NCI-H2196 (cell line): ENCODE measurements around the gene PRKCB.

Experiments used
- DNase-seq: peaks from one replicate; lab custom pipeline; 2025; ENCODE audit not compliant: unreplicated experiment; lab: John Stamatoyannopoulos, UW

The PRKCB gene

GRCh38 chr16:23836078-23836403, 258 bp downstream of the PRKCB start:
- DNase-seq: no peak

- DNase-seq: no peak
Observed at GRCh38 chr16:23836404-23837311, 875 bp downstream of the PRKCB start.

GRCh38 chr16:23837553-23838308, 1.9 kb downstream of the PRKCB start:
- DNase-seq: no peak

GRCh38 chr16:23838485-23839142, 2.8 kb downstream of the PRKCB start:
- DNase-seq: no peak

GRCh38 chr16:23840310-23840709, 4.5 kb downstream of the PRKCB start:
- DNase-seq: no peak

- DNase-seq: no peak
Observed at GRCh38 chr16:23842137-23842600, 6.4 kb downstream of the PRKCB start.

DNA sequence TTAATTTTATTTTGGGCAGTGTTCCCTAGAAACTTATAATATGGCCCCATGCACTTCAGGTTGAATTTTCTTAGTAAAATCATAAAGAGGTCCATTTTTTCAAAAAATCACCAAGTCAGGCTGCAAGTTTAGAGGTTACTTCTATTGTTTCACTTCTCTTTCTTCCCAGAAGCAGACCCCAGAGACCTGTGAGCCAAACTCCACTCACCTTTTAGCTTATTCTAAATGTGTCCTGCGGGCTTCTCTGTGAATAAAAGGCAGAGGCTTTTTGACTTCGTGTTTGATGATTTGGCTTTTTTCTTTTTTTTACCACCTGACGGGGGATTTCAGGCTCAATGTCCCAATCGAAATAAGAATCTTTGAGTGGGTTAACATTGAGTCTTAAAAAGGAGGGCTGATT, 7.4 kb downstream of the PRKCB start:
- DNase-seq: no peak

DNA sequence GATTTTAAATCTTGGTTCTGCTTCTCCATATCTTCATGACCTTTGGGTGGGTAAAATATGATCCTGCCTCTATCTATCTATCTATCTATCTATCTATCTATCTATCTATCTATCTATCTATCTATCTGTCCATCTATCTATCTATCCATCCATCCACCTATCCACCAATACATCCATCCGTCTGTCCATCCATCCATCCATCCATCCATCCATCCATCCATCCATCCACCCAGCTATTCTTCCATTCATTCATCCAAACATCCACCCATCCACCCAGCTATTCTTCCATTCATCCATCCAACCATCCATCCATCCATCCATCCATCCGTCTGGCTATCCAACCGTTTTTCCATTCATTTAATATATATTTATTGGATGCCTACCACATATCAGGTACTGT, 11.5 kb downstream of the PRKCB start:
- DNase-seq: no peak

DNA sequence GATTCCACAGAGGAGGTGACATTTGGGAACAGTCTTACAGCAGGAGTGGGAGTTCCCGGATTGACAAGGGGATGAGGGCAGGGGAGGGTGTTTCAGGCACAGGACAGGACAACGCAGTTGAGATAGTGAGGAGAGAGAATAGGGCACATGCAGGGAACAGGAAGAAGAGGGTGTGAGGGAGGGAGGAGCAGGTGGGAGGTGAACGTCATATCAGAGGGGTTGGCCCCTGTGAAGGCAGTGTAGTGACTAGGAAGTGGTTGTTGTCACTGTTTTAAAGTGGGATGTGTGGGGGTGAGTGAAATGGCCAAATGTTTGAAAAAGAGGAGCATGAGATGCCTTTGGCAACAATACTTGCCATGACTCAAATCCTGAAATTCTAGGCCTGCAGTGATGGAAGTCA, 12.2 kb downstream of the PRKCB start:
- no peak for DNase-seq

DNA sequence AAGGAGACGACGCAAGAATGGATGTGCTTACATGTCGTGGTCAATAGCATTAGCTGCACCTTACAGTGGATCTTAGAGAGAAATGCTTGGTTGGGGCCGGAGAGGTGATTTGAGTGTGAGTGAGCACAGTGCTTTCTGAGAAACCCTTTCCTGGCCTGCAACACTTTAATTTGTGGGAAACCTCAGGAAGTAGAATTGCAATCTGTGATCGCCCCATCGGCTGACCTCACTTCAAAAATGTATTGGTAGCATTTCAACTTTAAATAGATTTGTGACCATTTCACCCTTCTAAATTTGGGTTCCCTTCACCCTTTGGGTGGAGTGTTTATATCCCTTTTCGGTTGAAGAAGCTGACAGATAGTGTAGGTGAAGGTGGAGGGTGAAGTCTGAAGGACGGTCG, 13.2 kb downstream of the PRKCB start:
- DNase-seq: no peak

- no peak for DNase-seq
Observed at GRCh38 chr16:23852794-23853562, 17.2 kb downstream of the PRKCB start.

DNA sequence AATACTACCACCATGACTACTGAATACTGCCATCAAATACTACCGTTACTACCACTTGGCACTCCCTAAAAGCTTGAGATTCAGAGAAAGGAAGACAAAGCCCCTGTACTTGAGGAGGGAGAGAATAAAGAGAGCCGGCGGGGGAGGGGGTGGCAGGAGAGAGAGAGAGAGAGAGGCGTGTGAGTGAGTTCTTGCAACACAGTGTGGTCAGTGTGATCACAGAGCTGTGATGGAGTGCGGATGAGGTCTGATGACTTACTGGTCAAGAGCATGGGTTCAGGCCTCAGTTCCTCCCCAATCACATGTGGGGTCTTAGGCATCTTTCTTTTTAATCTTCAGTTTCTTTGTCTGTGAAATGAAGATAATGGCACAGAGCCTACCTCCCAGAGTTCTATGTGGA, 19.2 kb downstream of the PRKCB start:
- no peak for DNase-seq

GRCh38 chr16:23856251-23856709, 20.5 kb downstream of the PRKCB start:
- DNase-seq: no peak

- no peak for DNase-seq
Observed at GRCh38 chr16:23857256-23857880, 21.6 kb downstream of the PRKCB start.

DNA sequence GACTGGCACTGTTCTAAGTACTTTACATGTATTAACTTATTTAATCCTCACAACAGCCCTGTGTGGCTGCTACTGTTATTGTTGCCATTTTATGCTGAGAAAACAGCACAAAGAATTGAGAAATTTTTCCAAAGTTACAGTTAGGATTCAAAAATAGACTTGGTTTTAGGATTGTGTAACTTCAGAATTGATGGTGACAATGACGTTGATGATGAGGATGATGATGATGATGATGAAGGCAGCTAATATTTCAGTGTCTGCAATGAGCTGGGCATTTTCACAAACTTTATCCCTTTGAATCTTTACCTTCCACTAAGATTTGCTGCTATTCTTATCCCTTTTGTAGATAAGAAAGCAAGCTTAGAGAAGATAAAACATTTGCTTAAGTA, 22.1 kb downstream of the PRKCB start:
- DNase-seq: no peak

DNA sequence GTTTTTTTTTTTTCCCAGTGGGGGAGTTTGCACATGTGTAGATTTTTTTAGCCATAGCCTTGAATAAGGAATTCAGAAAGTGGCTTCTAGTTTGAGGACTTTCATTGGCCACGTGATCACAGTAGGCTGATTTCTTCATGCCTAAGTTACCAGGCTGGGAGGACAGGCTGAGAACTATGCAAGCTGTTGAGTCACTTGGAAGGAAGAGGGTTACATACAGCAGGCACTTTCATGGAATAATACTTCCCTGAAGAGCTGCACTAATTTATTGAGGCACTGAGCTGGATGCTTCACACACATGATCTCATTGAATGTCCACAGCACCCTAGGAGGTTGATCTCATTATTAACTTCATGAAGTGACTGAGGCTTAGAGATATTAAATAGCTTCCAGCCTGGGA, 22.8 kb downstream of the PRKCB start:
- no peak for DNase-seq

DNA sequence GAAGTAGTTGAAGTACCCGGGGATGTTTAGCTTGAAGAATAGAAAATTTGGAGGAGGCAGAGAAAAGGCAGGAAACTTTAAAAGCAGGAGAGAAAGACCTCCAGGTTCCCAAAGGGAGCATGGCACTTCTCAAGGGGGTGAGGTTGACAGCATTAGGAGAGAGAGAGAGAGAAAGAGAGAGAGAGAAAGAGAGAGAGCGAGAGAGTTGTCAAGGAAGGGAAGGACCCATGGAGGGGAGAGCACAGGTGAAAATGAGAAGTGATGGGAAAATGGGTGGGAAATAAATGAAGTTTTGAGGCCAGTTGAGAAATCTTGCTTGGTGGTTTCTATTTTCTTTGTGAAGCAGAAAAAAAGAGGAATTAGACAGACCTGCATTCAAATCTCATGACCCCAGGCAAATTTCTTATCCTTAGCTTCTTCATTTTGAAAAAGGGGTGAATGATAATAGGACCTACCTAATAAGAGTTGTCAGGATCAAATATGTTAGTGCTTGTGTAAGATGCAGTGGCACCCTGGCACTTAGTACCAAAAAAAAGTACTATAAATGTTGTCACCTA, 24.0 kb downstream of the PRKCB start:
- DNase-seq: no peak

DNA sequence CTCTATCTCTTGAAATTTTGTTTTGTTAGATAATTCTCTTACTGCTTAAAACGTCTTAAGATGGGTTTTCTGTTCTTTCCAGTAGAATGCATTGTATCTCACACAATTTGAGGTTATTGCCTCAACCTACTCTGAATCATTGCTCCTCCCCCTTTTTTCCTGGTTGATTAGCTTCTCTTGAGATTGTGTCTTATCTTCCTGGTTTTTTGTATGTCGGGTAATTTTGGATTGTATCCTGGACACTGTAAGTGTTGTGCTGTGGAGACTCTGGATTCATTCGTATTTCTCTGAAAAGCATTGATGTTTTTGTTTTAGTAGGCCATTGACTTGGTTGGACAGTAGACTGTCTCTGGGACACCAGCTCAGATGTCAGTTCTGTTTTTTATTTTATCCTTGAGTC, 26.1 kb downstream of the PRKCB start:
- DNase-seq: no peak

DNA sequence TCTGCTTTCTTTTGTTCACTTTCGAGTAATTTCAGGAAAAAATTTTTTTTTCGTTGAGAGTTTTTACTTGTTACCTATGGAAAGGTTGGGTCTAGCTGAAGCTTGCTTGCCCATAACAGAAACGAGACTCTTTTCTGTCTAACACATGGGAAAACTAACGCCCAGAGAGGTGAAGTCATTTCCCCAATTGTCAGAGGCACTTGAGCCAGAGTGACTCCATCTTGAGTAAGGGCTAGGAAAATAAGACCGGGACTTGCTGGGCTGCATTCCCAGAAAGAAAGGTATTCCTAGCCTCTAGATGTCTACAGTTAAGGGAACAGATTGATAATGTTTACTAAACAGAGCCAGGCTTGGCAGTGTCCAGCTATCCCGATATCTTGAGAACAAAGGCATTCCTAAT, 26.8 kb downstream of the PRKCB start:
- DNase-seq: no peak
